Activated T-cell treated with anti-CD3 and anti-CD28 coated beads for 4 hours (primary cell): ENCODE measurements around the gene BANF2.
"Not testable (repeated sequence)": the region's sequence is repeated elsewhere in the genome, so short reads cannot be mapped to it uniquely, and the experiment has no call there.

Source experiments
- DNase-seq: peaks from one replicate; pipeline ENCODE4 v3.0.0-alpha.2; 2020

The BANF2 gene

GRCh38 chr20:17771206-17772004 is 71.6 kb downstream of the BANF2 start:
- no peak for DNase-seq

DNA sequence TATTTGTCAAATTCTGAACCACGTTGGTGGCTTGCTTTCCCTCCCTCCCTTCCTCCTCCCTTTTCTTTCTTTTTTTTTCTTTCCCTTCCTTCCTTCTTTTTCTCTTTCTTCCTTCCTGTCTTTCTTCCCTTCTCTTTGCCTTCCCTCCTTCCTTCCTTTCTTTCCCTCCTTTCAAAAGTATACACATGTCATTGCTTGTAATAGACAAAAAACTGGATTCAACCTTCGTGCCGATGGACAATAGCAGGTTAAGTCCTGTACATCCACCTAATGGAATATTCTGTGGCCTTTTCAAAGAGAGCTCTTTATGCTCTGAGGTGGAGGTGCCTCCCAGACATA is 72.2 kb downstream of the BANF2 start:
- DNase-seq, result no peak

GRCh38 chr20:17773619-17774018 is 73.9 kb downstream of the BANF2 start:
- DNase-seq, result no peak

GRCh38 chr20:17775600-17775999 is 75.8 kb downstream of the BANF2 start:
- DNase-seq, result no peak

DNA sequence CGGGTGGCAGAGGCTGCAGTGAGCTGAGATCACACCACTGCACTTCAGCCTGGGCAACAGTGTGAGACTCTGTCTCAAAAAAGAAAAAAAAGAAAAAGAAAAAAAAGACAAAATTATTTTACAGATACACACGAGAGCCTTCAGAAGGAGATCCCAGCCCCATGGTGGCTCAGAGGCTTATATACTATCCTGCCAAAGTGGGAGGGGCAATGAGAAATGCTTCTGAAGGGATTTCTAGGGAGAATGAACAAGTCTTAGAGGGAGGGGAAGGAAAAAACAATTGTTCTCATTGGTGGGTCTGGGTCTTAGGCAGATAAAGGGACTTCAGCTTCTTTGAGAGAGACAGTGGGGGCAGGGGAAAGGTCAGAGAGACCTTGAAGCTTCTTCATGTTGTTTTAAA is 76.8 kb downstream of the BANF2 start:
- no peak for DNase-seq

- DNase-seq, result not testable (repeated sequence)
Measured at GRCh38 chr20:17779011-17779410, 79.2 kb downstream of the BANF2 start.

GRCh38 chr20:17782768-17783167 is 83.0 kb downstream of the BANF2 start:
- no peak for DNase-seq

DNA sequence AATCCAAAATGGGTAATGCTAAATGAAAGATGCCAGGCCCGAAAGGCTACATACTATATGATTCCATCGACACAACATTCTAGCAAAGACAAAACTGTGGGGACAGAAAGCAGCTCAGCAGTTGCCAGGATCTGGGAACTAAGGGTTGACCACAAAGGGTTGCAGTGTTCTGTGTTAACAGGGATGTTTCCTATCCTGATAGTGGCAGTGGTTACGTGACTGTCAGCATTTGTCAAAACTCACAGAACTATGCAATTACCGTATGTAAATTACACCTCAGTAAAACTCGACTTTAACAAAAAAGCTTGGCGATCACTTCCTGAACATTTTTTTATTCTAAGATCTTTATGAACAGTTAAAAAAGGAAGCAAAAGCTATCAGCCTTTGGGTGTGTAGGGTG is 83.9 kb downstream of the BANF2 start:
- no peak for DNase-seq

- no peak for DNase-seq
Measured at GRCh38 chr20:17785007-17785406, 85.2 kb downstream of the BANF2 start.
